ENCODE results near the gene SCPEP1. TPM values are rescaled to one million over a fixed set of nuclear protein-coding genes. Genes with fewer than 3 reads are reported as not detected.

SCPEP1 gene
- total RNA-seq, 4 donors from 2014 or later, result 9.9 to 44.7 (median 30.2) TPM

DNA sequence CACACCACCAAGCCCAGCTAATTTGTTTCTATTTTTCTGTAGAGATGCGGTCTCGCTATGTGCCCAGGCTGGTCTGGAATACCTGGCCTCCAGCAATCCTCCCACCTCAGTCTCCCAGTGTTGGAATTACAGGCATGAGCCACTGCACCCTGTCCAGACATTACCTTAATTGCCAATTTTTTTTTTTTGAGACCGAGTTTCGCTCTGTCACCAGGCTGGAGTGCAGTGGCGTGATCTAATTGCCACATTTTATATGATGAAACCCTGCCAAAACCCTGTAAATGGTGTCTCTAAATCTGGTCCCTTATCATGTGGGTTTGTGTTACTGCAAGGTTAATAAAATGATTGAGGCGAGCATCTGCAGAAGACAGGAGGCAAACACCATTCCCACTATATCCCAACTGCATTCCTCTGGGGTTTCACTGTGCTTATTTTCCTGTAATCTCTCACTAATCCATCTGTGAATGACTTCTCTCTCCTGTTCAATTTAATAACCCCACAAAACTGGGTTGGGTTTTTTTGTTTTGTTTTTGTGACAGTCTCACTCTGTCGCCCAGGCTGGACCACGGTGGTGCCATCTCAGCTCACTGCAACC is 44.7 kb upstream of the SCPEP1 start:
- no peak for TF ChIP-seq POLR2A (IDR thresholded peaks at IDR 0.05)
- TF ChIP-seq, protein P1, sequence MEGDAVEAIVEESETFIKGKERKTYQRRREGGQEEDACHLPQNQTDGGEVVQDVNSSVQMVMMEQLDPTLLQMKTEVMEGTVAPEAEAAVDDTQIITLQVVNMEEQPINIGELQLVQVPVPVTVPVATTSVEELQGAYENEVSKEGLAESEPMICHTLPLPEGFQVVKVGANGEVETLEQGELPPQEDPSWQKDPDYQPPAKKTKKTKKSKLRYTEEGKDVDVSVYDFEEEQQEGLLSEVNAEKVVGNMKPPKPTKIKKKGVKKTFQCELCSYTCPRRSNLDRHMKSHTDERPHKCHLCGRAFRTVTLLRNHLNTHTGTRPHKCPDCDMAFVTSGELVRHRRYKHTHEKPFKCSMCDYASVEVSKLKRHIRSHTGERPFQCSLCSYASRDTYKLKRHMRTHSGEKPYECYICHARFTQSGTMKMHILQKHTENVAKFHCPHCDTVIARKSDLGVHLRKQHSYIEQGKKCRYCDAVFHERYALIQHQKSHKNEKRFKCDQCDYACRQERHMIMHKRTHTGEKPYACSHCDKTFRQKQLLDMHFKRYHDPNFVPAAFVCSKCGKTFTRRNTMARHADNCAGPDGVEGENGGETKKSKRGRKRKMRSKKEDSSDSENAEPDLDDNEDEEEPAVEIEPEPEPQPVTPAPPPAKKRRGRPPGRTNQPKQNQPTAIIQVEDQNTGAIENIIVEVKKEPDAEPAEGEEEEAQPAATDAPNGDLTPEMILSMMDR (IDR thresholded peaks at IDR 0.05 in 4 of 5, conservative IDR thresholded peaks at IDR 0.05 in 1 of 5), result no peak
- Histone ChIP-seq H3K4me3 (no peak overlapping the region), H3K9me3 (no peaks in the 10 kb centered on the region), H3K36me3 (peaks cover 0 to 23% of the 10 kb centered on the region in 2 donors), H3K27ac (no peak overlapping the region), H3K4me1 (no peaks in the 10 kb centered on the region), H3K27me3 (no peaks in the 10 kb centered on the region)
- intact Hi-C loops (cut with DNase I; ENCODE audit: low total_unique reads), result no loop called here
- DNase-seq (no peak), ATAC-seq (no peak)
- in situ Hi-C loops (cut with MboI; ENCODE audit: low sequenced_read_pairs in 4 of 4), result loop anchor here in 1 of 4 donors (10.0 kb wide), 1 partner anchor 118 kb away; no protein-coding TSS in a partner anchor

DNA sequence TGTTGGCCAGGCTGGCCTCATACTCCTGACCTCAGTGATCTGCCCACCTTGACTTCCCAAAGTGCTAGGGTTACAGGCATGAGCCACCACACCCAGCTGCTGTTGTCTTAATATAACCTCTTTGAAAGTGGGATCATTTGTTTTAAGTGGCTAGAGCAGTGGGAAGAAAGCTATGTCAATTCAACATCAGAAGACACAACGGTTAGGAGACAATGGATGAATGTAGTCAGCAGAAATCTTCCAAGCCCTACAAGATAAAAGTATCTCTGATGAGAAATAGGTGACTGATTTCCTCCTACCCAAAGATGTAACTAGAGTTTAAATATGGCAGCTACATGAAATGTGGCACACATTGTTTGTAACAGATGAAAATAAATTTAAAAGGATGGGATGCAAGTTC is 44.1 kb upstream of the SCPEP1 start:
- H3K27ac ChIP-seq, result no peak overlapping the region
- in situ Hi-C loops (cut with MboI; ENCODE audit: low sequenced_read_pairs in 4 of 4) (loop anchor here in 1 of 4 donors (10.0 kb wide), 1 partner anchor 119 kb away; no protein-coding TSS in a partner anchor), intact Hi-C loops (cut with DNase I; ENCODE audit: low total_unique reads) (no loop called here)
- H3K4me3 ChIP-seq, result no peak overlapping the region
- no peaks in the 10 kb centered on the region for H3K4me1 ChIP-seq
- H3K36me3 ChIP-seq, result peaks cover 0 to 30% of the 10 kb centered on the region in 2 donors
- H3K27me3 ChIP-seq, result no peaks in the 10 kb centered on the region
- no peaks in the 10 kb centered on the region for H3K9me3 ChIP-seq
- TF ChIP-seq, protein P1 (IDR thresholded peaks at IDR 0.05 in 4 of 5, conservative IDR thresholded peaks at IDR 0.05 in 1 of 5), result no peak
- no peak for DNase-seq
- ATAC-seq, result no peak

DNA sequence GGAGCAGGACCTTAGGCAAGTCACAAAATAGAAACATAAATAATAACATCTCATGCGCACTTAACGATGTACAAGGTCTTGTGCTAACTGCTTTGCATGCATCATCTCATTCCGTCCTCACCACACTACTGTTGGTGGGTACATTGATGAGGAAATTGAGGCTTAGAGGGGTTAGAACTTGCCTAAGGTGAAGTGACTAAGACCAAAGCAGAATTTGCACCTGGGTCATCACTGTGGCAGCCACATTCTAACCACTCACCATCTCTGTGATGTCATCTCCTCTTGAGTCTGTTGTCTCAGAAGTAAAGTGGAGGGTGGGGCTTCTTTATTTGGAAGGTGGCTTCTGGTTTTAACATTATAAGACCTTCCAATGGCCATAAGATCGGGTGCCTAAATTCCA is 43.7 kb upstream of the SCPEP1 start:
- in situ Hi-C loops (cut with MboI; ENCODE audit: low sequenced_read_pairs in 4 of 4) (loop anchor here in 1 of 4 donors (10.0 kb wide), 1 partner anchor 119 kb away; no protein-coding TSS in a partner anchor), intact Hi-C loops (cut with DNase I; ENCODE audit: low total_unique reads) (no loop called here)
- H3K4me1 ChIP-seq, result no peaks in the 10 kb centered on the region
- no peaks in the 10 kb centered on the region for H3K9me3 ChIP-seq
- H3K27ac ChIP-seq, result no peak overlapping the region
- H3K4me3 ChIP-seq, result no peak overlapping the region
- H3K27me3 ChIP-seq, result no peaks in the 10 kb centered on the region
- DNase-seq (no peak), ATAC-seq (no peak)
- TF ChIP-seq, protein P1 (IDR thresholded peaks at IDR 0.05 in 4 of 5, conservative IDR thresholded peaks at IDR 0.05 in 1 of 5), result no peak
- H3K36me3 ChIP-seq, result peaks cover 0 to 34% of the 10 kb centered on the region in 2 donors

DNA sequence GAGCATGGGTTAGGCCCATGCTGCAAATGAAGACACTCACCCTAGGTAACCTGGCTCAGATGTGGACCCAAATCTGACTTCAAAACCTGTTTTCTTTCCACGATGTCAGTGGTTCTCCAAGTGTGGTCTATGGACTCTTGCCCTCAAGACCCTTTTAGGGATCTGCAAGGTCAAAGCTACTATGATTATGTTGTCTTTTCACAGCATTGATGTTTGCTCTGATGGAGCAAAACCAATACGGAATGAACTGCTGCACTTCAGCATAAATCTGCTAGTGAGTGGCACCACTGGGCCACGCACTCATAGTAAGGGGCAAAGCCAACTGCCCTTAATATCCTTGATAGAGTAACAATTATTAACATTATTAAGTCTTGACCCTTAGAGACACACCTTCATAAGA is 42.5 kb upstream of the SCPEP1 start:
- Histone ChIP-seq H3K4me1 (no peaks in the 10 kb centered on the region), H3K4me3 (no peak overlapping the region), H3K36me3 (peaks cover 0 to 44% of the 10 kb centered on the region in 2 donors), H3K27ac (no peak overlapping the region), H3K27me3 (no peaks in the 10 kb centered on the region), H3K9me3 (no peaks in the 10 kb centered on the region)
- DNase-seq, result no peak
- TF ChIP-seq POLR2A (IDR thresholded peaks at IDR 0.05), result no peak
- TF ChIP-seq, protein P1 (IDR thresholded peaks at IDR 0.05 in 4 of 5, conservative IDR thresholded peaks at IDR 0.05 in 1 of 5), result no peak
- intact Hi-C loops (cut with DNase I; ENCODE audit: low total_unique reads) (no loop called here), in situ Hi-C loops (cut with MboI; ENCODE audit: low sequenced_read_pairs in 4 of 4) (loop anchor here in 3 of 4 donors (5.0 to 10.0 kb wide), 2 partner anchors 118 to 121 kb away; no protein-coding TSS in a partner anchor)
- ATAC-seq, result no peak

Data from gastrocnemius medialis (tissue), 4 donors.